AG04449 (cell line): Measurements from ENCODE around the gene CNTNAP2.

Experiments used
- CTCF ChIA-PET: fragments of 350-600 bp; formaldehyde crosslinking; extraction: SDS; loops from one replicate; lab custom pipeline; 2021; ENCODE audit warnings: antibody characterized with exemption; lab: Yijun Ruan, JAX
- POLR2A ChIA-PET: fragments of 400-600, 350-600 bp; formaldehyde crosslinking; extraction: SDS; loops from one replicate; lab custom pipeline; 2020; ENCODE audit warnings: antibody characterized with exemption, inconsistent platforms; lab: Yijun Ruan, JAX
- DNase-seq: peaks from one replicate; pipeline ENCODE4 v3.0.0-alpha.2; 2010; ENCODE audit warnings: low read depth, low spot score
- H3K4me3 ChIP-seq: 2 replicates; pipeline ENCODE4 v1.5.1; 2011; ENCODE audit warnings: low read depth, mild to moderate bottlenecking, control low read depth, low read length
- CTCF ChIP-seq: IDR thresholded peaks from one replicate; pipeline ENCODE4 v1.5.1; 2011; ENCODE audit warnings: mild to moderate bottlenecking, moderate library complexity, low read length, control low read depth, inconsistent platforms; ENCODE audit not compliant: insufficient read depth; ENCODE audit errors: missing control alignments

Gene CNTNAP2

GRCh38 chr7:146393346-146393745 lies 276.7 kb downstream of the CNTNAP2 start:
- H3K4me3 ChIP-seq: no peak overlapping the region
- POLR2A ChIA-PET: no interaction called here
- no peak for DNase-seq
- CTCF ChIA-PET: no interaction called here
- no peak for TF ChIP-seq CTCF

DNA sequence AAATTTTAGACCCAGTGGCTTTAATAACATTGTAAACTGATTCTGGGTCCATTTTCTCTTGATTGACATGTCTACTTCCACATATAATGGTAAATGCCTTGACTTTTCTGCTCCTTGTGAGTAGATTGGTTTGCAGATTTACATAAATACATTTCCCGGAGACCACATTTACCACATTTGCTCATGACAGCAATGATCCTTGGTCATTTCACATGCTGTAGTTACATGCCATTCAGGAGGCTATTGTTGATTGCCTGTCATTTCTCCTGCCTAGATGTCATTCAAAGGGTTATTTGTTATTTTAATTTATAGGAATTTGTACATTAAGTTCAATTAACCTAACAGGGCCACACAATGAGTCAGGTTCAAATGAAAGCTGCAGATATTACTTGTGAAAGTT lies 280.5 kb downstream of the CNTNAP2 start:
- no peak for DNase-seq
- POLR2A ChIA-PET: no interaction called here

DNA sequence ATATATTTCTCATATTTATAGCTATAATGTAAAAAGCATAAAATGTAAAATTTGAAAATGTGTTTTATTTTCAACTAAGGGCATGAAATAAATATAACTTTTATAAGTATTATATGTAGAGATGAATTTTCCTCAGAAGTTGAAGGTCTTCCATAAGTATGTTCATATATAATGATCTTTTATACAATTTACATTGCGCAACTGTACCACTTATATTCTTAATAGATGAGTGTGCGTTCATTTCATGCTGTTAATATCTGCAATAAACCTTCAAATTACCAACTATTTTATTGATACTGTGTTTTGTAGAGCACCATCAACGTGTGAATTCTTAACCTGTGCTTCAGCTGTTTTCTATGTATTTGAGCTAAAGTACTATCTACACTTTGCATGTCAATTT lies 285.3 kb downstream of the CNTNAP2 start:
- no peak overlapping the region for H3K4me3 ChIP-seq
- CTCF ChIA-PET: no interaction called here
- no peak for TF ChIP-seq CTCF
- POLR2A ChIA-PET: no interaction called here
- DNase-seq: no peak

More for the DNA sequence above, 280.5 kb downstream of the CNTNAP2 start:
- TF ChIP-seq CTCF: no peak
- no peak overlapping the region for H3K4me3 ChIP-seq
- CTCF ChIA-PET: no interaction called here

DNA sequence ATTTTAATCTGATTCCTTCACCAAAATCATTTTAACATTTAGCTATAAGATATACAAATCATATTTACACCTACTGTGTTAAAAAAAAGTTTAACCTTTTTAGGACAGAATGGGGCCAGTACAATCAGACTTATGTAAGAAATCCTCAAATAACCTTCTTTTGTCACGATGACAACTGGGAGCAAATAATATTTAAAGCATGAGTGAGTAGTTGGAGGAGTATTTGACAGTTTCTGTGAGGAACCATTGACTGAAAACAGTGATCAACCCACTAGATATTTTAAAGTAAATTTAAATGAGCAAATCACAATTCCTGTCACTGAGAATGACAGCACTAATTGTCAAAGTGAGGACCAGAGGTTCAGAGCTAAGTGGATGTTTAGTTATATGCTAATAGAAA lies 289.1 kb downstream of the CNTNAP2 start:
- ChIA-PET CTCF (no interaction called here), POLR2A (no interaction called here)
- DNase-seq: no peak
- H3K4me3 ChIP-seq: no peak overlapping the region
- no peak for TF ChIP-seq CTCF

GRCh38 chr7:146411975-146412374 lies 295.4 kb downstream of the CNTNAP2 start:
- ChIA-PET CTCF (no interaction called here), POLR2A (no interaction called here)

GRCh38 chr7:146412781-146413180 lies 296.2 kb downstream of the CNTNAP2 start:
- no peak overlapping the region for H3K4me3 ChIP-seq
- ChIA-PET POLR2A (no interaction called here), CTCF (no interaction called here)
- DNase-seq: no peak
- no peak for TF ChIP-seq CTCF

More at GRCh38 chr7:146411975-146412374, 295.4 kb downstream of the CNTNAP2 start:
- H3K4me3 ChIP-seq: no peak overlapping the region
- no peak for DNase-seq
- TF ChIP-seq CTCF: no peak

DNA sequence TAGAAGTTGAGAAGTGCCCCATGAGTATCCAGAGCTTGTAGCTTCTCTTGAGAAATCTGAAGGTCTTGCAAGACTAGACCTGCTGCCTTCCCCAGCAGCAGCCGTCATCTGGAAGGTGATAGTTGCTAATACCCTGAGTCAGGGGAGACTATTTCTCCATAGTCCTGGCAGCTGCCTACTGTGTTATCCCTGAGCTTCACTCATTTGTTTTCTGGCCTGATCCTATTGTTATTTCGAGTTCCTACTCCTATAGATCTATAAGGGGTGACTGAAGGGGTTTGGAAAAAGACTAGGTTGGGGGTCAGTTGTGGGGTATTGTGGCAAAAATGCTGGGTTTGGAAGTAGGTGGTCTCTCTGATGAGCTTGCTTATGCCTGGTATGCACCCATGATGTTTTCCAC lies 297.8 kb downstream of the CNTNAP2 start:
- CTCF ChIA-PET: no interaction called here
- POLR2A ChIA-PET: no interaction called here
- no peak for DNase-seq
- TF ChIP-seq CTCF: no peak
- no peak overlapping the region for H3K4me3 ChIP-seq
